IPS-20b (cell line): ENCODE measurements around the gene RAB36.
A peak's percentile ranks its signal among the peaks of the same experiment; 100 is the strongest.

Experiments used
- H3K27ac ChIP-seq: one replicate; pipeline ENCODE4 v1.5.1; 2013; ENCODE audit warnings: low read length
- H3K27me3 ChIP-seq: 2 replicates; pipeline ENCODE4 v1.6.1; 2013; ENCODE audit warnings: mild to moderate bottlenecking, low read length, inconsistent platforms; ENCODE audit not compliant: insufficient read depth
- H3K36me3 ChIP-seq: 2 replicates; pipeline ENCODE4 v1.6.1; 2013; ENCODE audit warnings: low read depth, mild to moderate bottlenecking, inconsistent platforms, low read length, moderate library complexity; ENCODE audit not compliant: insufficient read depth
- H3K4me1 ChIP-seq: 2 replicates; pipeline ENCODE4 v1.6.1; 2013; ENCODE audit warnings: mild to moderate bottlenecking, control low read depth, inconsistent platforms, low read length, moderate library complexity; ENCODE audit not compliant: insufficient read depth
- H3K4me3 ChIP-seq: 2 replicates; pipeline ENCODE4 v1.5.1; 2013; ENCODE audit warnings: mild to moderate bottlenecking, low read length, inconsistent platforms
- H3K9ac ChIP-seq: 2 replicates; pipeline ENCODE4 v1.6.1; 2013; ENCODE audit warnings: low read depth, mild to moderate bottlenecking, inconsistent platforms, low read length, moderate library complexity
- H3K9me3 ChIP-seq: 2 replicates; pipeline ENCODE4 v1.6.1; 2013; ENCODE audit warnings: mild to moderate bottlenecking, low read depth, low read length, inconsistent platforms; ENCODE audit not compliant: insufficient read depth

The RAB36 gene, protein sequence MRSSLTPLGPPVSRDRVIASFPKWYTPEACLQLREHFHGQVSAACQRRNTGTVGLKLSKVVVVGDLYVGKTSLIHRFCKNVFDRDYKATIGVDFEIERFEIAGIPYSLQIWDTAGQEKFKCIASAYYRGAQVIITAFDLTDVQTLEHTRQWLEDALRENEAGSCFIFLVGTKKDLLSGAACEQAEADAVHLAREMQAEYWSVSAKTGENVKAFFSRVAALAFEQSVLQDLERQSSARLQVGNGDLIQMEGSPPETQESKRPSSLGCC

DNA sequence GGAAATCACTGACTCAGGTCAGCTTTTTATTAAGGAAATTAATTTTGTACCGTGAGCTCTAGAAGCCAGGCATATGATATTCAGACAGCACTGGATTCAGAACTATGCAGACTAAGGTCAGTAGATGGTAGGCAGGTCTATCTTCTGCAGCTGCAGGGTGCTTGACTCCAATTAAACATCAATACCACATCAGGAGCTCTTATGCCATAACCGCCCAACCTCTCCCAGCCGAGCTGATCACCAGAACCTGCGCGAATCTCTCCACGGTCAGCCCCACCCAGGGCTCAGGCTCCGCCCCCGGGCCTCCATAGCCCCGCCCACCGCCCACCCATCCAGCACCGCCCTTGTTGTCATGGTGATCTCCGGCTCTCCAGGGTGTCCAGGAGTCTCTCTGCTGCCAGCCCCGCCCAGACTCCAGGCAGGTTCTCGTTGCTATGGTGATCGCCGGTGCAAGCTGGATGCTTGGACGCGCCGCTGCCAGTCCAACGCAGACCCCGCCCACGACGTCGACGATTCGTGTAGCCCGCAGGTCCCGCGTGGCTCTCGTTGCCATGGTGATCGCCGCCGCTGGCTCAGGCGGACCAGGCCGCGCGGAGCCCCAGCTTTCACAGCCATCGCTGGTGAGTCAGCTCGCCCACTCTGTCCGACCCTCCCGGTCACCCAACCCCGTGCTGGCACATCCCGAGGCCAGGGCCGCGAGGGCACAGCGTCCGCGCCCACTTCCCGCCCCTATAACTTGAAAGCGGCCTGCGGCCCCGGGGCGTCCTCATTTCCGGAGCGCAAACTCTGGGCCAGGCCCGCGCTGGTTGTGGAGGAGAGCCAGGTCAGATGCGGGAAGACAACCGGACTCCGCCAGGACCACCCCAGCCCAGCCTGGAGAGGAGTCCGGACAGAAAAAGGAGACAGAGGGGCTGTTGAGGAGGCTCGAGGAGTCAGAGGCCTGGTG, at the start of gene RAB36:
TSS of gene RAB36 (plus strand) at position 546 of the 946 bp plus-strand sequence. CDS start 1,140 bp downstream, outside the sequence.
- Histone ChIP-seq H3K9ac (peak within 1 kb of the TSS; percentile 50; the same call in 1 of the 2 replicates), H3K27me3 (peaks cover 23% of the 10 kb centered on the region; the same call in 1 of the 2 replicates), H3K9me3 (no peaks in the 10 kb centered on the region), H3K4me3 (peak within 1 kb of the TSS; percentile 76), H3K27ac (no peak within 1 kb of the TSS), H3K36me3 (no peaks in the 10 kb centered on the region), H3K4me1 (peaks cover 8% of the 10 kb centered on the region)

DNA sequence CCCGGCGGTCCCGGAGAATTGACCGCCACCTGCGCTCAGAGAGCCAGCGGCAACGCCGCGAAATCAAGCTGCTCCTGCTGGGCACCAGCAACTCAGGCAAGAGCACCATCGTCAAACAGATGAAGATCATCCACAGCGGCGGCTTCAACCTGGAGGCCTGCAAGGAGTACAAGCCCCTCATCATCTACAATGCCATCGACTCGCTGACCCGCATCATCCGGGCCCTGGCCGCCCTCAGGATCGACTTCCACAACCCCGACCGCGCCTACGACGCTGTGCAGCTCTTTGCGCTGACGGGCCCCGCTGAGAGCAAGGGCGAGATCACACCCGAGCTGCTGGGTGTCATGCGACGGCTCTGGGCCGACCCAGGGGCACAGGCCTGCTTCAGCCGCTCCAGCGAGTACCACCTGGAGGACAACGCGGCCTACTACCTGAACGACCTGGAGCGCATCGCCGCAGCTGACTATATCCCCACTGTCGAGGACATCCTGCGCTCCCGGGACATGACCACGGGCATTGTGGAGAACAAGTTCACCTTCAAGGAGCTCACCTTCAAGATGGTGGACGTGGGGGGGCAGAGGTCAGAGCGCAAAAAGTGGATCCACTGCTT, 49.4 kb upstream of the RAB36 start:
- Histone ChIP-seq H3K4me1 (no peaks in the 10 kb centered on the region), H3K27me3 (no peaks in the 10 kb centered on the region), H3K27ac (no peak overlapping the region), H3K9ac (no peak overlapping the region), H3K9me3 (no peaks in the 10 kb centered on the region), H3K4me3 (no peak overlapping the region), H3K36me3 (no peaks in the 10 kb centered on the region; the same call in 1 of the 2 replicates)

DNA sequence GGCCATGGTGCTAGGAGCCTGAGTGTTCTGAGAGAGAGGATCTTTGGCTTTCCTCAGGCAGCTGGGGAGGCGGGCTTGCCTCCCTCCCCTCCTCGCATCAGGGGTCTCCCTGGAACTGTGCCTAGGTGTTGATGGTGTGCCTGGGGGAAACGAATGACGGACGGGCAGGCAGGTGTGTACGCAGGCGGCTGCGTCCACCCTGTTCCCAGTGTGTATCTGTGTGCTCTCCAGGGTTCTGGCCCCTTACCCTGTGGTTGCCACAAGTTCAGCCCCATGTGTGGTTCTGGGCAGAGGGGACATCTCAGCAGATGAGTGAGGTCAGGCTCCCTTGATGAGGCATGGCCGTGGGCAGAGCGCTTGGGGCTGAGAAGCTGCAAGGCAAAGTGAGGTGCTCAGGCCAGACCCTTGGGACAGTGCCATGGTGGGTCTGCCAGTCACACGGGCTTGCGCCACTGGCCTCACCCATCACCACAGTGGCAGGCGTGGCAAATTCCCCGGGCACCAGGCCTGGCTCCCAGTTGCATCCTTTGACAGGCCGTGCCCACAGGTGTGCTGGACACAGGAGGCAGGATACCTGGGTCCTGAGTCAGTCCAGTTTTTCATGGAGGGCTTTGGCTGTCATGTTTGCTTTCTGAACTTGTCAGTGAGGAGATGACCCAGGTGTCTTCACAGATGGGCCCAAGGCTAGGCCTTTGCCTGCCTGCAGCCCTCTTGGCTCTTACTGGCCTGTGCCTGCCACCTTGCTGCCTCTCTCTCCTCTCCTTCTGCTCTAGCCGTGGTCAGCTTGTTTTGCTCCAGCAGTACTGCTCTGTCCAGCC, 47.7 kb upstream of the RAB36 start:
- Histone ChIP-seq H3K9me3 (no peaks in the 10 kb centered on the region), H3K4me3 (no peak overlapping the region), H3K9ac (no peak overlapping the region), H3K27me3 (no peaks in the 10 kb centered on the region), H3K36me3 (no peaks in the 10 kb centered on the region; the same call in 1 of the 2 replicates), H3K27ac (no peak overlapping the region), H3K4me1 (no peaks in the 10 kb centered on the region)

DNA sequence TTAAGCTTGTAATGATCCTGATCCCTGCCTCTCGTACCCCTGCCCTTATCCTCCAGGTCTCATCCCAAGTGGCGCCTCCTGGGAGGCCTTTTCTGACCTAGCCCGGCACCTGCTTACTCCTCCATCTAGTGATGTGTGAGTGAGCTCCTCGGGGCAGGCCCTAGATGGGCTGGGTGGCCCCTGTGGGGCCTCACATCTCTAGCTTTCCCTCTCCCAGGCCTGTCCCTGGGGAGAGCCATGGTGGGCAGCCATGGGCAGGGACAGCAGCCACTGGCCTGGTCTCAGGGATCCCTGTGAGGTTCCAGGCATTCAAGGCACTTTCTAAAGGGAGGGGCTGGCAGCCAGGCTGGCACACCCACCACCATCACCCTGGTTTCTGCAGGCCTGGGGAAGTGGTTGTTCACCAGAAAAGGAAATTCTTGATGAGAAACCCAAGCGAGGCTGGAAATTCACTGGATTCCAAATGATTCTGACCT, 47.0 kb upstream of the RAB36 start:
- Histone ChIP-seq H3K27me3 (no peaks in the 10 kb centered on the region), H3K9me3 (no peaks in the 10 kb centered on the region), H3K36me3 (no peaks in the 10 kb centered on the region; the same call in 1 of the 2 replicates), H3K4me3 (no peak overlapping the region), H3K9ac (no peak overlapping the region), H3K27ac (no peak overlapping the region), H3K4me1 (no peaks in the 10 kb centered on the region)

DNA sequence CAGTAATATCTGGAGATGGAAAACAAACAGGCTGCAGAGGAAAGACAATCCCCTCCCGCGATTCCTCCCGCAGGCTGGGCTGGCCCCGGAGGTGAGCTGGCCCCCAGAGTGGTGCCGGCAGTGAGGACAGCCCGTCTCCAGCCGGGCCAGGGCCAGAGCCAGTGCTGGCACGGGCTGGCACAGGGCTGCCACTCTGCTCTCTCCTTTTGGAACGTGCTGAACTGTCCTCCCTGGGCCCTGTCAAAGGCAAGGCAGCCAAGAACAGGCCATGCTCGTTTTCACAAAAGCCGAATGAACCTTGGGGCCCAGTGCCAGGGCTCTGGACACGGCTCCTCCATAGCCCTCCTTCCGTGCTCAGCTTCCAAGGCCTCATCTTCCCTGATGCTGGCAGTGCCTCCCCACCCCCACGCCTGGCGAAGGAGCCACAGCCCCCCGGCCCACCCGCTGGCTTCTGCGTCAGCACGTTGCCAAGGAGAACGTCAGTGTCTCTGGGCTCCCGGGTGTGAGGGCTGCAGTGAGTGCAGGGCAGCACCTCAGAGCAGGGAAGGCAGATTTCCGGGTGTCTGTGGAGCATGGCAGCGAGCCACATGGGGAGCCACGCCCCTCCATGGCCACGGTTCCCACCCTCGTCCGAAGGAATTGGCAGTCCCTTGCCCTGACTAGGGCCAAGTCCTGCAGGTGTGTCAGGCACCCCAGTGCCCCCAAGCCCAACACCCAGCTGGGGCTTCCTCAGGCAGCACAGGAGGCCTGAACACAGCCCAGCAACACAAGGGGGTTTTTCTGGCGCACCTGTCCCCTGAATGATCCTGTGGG, 46.4 kb upstream of the RAB36 start:
- H3K9me3 ChIP-seq: no peaks in the 10 kb centered on the region
- H3K27ac ChIP-seq: no peak overlapping the region
- H3K36me3 ChIP-seq: no peaks in the 10 kb centered on the region; the same call in 1 of the 2 replicates
- H3K4me3 ChIP-seq: no peak overlapping the region
- no peaks in the 10 kb centered on the region for H3K4me1 ChIP-seq
- H3K9ac ChIP-seq: no peak overlapping the region
- no peaks in the 10 kb centered on the region for H3K27me3 ChIP-seq

DNA sequence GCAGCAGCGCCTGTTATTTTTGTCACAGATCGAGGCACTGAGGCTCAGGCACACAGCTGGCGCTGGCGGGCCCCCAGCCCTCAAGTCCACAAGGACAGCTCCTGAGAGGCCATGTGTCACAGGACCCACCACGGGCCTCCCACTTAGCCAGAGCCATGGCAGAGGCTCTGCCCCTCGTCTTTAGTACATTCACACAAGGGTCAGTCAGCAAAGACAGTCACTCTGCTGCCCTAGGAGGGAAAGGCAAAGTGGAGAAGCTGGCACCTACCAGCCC, 45.8 kb upstream of the RAB36 start:
- no peak overlapping the region for H3K4me3 ChIP-seq
- H3K4me1 ChIP-seq: no peaks in the 10 kb centered on the region
- H3K27me3 ChIP-seq: no peaks in the 10 kb centered on the region
- H3K9ac ChIP-seq: no peak overlapping the region
- H3K9me3 ChIP-seq: no peaks in the 10 kb centered on the region
- no peak overlapping the region for H3K27ac ChIP-seq
- H3K36me3 ChIP-seq: no peaks in the 10 kb centered on the region; the same call in 1 of the 2 replicates

DNA sequence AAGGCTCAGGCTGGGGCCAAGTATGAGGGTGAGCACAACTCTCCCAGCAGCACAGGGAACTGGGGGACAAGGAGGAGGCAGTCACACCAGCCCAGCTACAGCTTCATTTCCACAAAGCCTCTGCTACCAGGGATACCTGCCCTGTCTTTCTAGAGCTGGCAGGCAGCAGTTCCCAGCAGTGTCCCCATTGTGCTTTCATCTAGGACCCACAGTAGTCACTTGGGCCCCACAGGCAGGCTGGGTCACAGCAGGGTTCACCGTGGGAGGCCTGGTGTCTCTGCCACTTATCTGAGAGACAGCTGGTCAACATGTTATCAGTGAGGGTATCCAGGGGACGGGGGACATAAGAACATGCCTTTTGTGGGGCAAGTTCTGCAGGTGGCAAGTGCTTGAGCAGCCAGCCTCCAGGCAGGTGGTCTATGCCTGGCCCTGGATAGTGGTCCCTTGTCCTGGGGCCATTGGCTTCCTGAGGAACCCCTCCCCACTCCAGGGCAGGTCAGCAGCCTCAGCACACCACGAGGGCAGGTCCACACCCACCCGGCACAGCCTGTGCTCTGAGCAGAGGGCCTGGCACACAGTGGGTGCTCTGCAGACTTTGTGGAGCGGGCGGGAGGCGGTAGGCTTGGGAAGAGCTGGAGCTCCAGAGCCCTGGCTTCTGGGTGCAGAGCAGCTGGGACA, 45.0 kb upstream of the RAB36 start:
- Histone ChIP-seq H3K27me3 (no peaks in the 10 kb centered on the region), H3K4me3 (no peak overlapping the region), H3K4me1 (no peaks in the 10 kb centered on the region), H3K27ac (no peak overlapping the region), H3K9ac (no peak overlapping the region), H3K9me3 (no peaks in the 10 kb centered on the region), H3K36me3 (no peaks in the 10 kb centered on the region; the same call in 1 of the 2 replicates)

DNA sequence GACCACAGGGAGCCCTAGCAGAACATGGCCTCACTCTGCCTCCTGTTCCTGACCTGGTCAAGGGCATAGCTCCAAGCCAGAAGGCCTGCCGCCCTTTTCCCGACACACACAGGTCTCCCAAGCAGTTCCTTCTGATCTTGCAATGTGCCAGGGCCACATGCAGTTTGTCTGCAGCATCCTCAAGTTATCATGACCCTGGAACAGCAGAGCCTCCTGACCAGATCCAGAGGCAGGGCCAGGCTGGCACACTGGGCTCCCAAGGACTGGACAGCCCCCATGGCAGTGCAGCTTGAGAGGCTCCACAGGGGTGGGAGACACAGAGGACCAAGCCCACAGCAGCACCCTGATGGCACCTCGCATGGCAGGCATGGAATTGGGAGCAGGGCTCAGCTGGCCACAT, 43.8 kb upstream of the RAB36 start:
- no peak overlapping the region for H3K4me3 ChIP-seq
- H3K9ac ChIP-seq: no peak overlapping the region
- H3K36me3 ChIP-seq: no peaks in the 10 kb centered on the region
- H3K9me3 ChIP-seq: no peaks in the 10 kb centered on the region
- no peaks in the 10 kb centered on the region for H3K4me1 ChIP-seq
- no peak overlapping the region for H3K27ac ChIP-seq
- no peaks in the 10 kb centered on the region for H3K27me3 ChIP-seq

DNA sequence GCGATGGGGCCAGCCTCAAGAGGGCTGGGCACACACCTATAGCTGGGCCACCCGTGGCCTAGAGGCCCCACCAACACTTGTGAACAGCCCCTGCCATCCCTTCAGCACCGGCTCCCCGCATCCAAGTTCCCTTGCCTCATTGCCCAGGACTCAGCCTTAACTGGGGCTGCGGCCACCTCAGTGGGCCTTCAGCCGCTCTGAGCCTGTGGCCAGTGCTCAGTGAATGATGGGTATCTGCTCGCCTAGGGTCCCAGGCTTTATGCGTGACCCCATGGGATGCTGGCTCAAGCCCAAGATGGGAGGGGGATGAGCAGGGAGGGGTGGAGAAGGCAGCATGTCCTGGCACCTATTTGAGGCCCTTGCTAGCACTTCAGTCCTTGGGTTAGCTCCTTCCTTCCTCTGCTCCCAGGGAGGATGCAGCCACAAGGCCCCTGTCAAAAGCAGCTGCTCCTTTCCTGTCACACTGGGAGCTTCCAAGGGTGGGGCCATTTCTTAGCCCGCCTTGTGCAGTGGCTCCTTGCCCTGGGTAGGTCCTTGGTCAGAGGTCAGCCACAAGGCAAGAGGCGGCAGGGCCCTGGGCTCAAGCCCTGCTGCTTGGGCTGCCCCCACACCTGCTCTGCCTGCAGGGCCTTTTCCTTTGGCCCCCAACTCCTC, 43.1 kb upstream of the RAB36 start:
- no peaks in the 10 kb centered on the region for H3K27me3 ChIP-seq
- H3K27ac ChIP-seq: no peak overlapping the region
- H3K9me3 ChIP-seq: no peaks in the 10 kb centered on the region
- no peak overlapping the region for H3K4me3 ChIP-seq
- no peak overlapping the region for H3K9ac ChIP-seq
- H3K4me1 ChIP-seq: no peaks in the 10 kb centered on the region
- H3K36me3 ChIP-seq: no peaks in the 10 kb centered on the region

DNA sequence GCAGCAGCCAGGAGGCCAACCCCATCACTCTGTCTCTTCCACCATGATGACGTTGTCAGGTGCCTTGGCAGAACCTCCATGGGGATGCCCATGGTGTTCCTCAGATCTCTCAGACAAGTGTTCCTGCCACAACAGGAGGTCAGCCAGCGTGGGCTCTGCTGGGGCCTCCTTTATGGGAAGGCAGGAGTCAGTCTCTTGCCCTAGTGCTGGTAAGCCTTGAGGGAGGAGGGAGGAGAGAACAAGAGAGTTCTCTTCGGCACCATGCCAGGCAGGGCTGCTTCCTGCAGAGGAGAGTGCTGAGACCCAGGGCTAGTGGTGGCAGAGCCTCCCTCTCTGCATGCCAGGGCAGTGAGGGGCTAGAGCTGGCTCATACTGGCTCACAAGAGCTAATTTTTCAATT, 42.5 kb upstream of the RAB36 start:
- Histone ChIP-seq H3K36me3 (no peaks in the 10 kb centered on the region), H3K4me1 (no peaks in the 10 kb centered on the region), H3K27me3 (no peaks in the 10 kb centered on the region), H3K9ac (no peak overlapping the region), H3K9me3 (no peaks in the 10 kb centered on the region), H3K4me3 (no peak overlapping the region), H3K27ac (no peak overlapping the region)
